ENCODE data around the gene ATAD3C. TPM values are rescaled to one million over a fixed set of nuclear protein-coding genes. Genes with fewer than 3 reads are reported as not detected.
"Not testable (repeated sequence)": the region's sequence is repeated elsewhere in the genome, so short reads cannot be mapped to it uniquely, and the experiment has no call there.

Gene ATAD3C
- total and polyA plus RNA-seq, 2 of the 4 experiments (the other 2 are of a cell fraction) = not detected

- H2AFZ ChIP-seq (replicated peaks; ENCODE audit: low read length, poor library complexity); H3K9me1 ChIP-seq (ENCODE audit: insufficient read depth, low read length); ATAC-seq (ENCODE audit: low read depth); CTCF ChIA-PET; H3K18ac ChIP-seq (ENCODE audit: low read depth, low read length); H3K4me2 ChIP-seq (ENCODE audit: low read depth, low read length); in situ Hi-C loops (cut with MboI; ENCODE audit: low sequenced_read_pairs); BruUV-seq (replicated peaks); H3K4ac ChIP-seq (ENCODE audit: low read depth, low read length); dilution Hi-C loops (cut with HindIII; ENCODE audit: low sequenced_read_pairs, unreplicated experiment); H3K23ac ChIP-seq (ENCODE audit: low read depth, low read length); H3K36me3 ChIP-seq (ENCODE audit: control insufficient read depth, insufficient read depth, low read length); intact Hi-C loops (cut with micrococcal nuclease); H3K56ac ChIP-seq (ENCODE audit: extremely low read depth, insufficient read depth, low read length); H4K8ac ChIP-seq (ENCODE audit: low read depth in 2 of 2, low read length in 2 of 2); H4K5ac ChIP-seq (ENCODE audit: low read depth, low read length); H3K9me3 ChIP-seq (ENCODE audit: control insufficient read depth, insufficient read depth, low read length); H2BK15ac ChIP-seq (ENCODE audit: low read depth, low read length); H2AK9ac ChIP-seq (replicated peaks; ENCODE audit: low read depth, low read length, poor library complexity); H3K27me3 ChIP-seq (ENCODE audit: control insufficient read depth, insufficient read depth, low read length); H2BK5ac ChIP-seq (ENCODE audit: low read depth, low read length, poor library complexity, severe bottlenecking); H2AK5ac ChIP-seq (ENCODE audit: low read depth, low read length); H3K4me3 ChIP-seq (ENCODE audit: insufficient read depth, low read depth, low read length); H3K14ac ChIP-seq (replicated peaks; ENCODE audit: low read depth, low read length); DNase-seq; H2BK120ac ChIP-seq (ENCODE audit: low read depth, low read length); H3K4me1 ChIP-seq (ENCODE audit: control insufficient read depth, insufficient read depth, low read length); H3K9ac ChIP-seq (ENCODE audit: low read depth, low read length); H3K27ac ChIP-seq (ENCODE audit: insufficient read depth, low read length); H2BK20ac ChIP-seq (ENCODE audit: low read depth, low read length); H4K91ac ChIP-seq (ENCODE audit: insufficient read depth, low read depth, low read length): not testable (repeated sequence)
- peaks cover 11% of the 10 kb centered on the region; the same call in 1 of the 2 replicates for H4K20me1 ChIP-seq (ENCODE audit: insufficient read depth, low read length)
- WGBS, 2 experiments (ENCODE audit: extremely low coverage in 2 of 2, insufficient read length in 1 of 2) = no CpG with 5 or more reads among the region's 8 CpGs
- POLR2A ChIA-PET (ENCODE audit: unreplicated experiment) = interaction anchor here (1.0 kb wide), 1 partner anchor 10 kb away, joined by 3 read pairs; no protein-coding TSS in a partner anchor
- H3K79me1 ChIP-seq (ENCODE audit: low read depth in 1 of 2, low read length in 2 of 2) = peaks cover 13 to 44% of the 10 kb centered on the region in 2 experiments
Observed at GRCh38 chr1:1410238-1410637, 39.3 kb upstream of the ATAD3C start.
